Activated T-cell treated with anti-CD3 and anti-CD28 coated beads, Interleukin-2, amount 50 U/mL, for 4 hours (primary cell): ENCODE measurements around the gene RERE. TPM values are rescaled to one million over a fixed set of nuclear protein-coding genes. Genes with fewer than 3 reads are reported as not detected.

Experiments used
- ATAC-seq, 2 donors: fragments of 200-7000 bp; cut with Tn5 transposase; one replicate each; pipeline ENCODE4 v1.10.0; 2021
- DNase-seq: peaks from one replicate; pipeline ENCODE4 v3.0.0-alpha.2; 2020
- H3K27me3 Mint-ChIP-seq: one replicate; pipeline ENCODE4 v1.8.0; 2021; ENCODE audit warnings: low read depth, mixed read lengths
- H3K36me3 Mint-ChIP-seq: one replicate; pipeline ENCODE4 v1.8.0; 2022; ENCODE audit warnings: mixed read lengths; ENCODE audit not compliant: insufficient read depth
- H3K4me1 Mint-ChIP-seq: one replicate; pipeline ENCODE4 v1.8.0; 2021; ENCODE audit warnings: low read depth, mixed read lengths
- H3K4me3 Mint-ChIP-seq: one replicate; pipeline ENCODE4 v1.8.0; 2021; ENCODE audit warnings: mild to moderate bottlenecking, moderate library complexity, mixed read lengths
- H3K9me3 Mint-ChIP-seq: one replicate; pipeline ENCODE4 v1.8.0; 2021; ENCODE audit warnings: mixed read lengths
- total RNA-seq, 3 donors: library from RNA; stranded (reverse); gene quantifications; one replicate each; pipeline ENCODE4 v1.2.1, GENCODE V29; 2021

Gene RERE
- total RNA-seq, 3 donors from 2014 or later = 40.5 to 53.4 (median 47.8) TPM

- Mint-ChIP-seq H3K4me3 (no peak overlapping the region), H3K9me3 (no peaks in the 10 kb centered on the region), H3K36me3 (peaks cover 5% of the 10 kb centered on the region), H3K27me3 (no peaks in the 10 kb centered on the region), H3K4me1 (peaks cover 48% of the 10 kb centered on the region)
- DNase-seq (no peak), ATAC-seq (no peak)
Measured at GRCh38 chr1:8476006-8476405, 341.4 kb downstream of the RERE start.

GRCh38 chr1:8474369-8474768, 343.1 kb downstream of the RERE start:
- Mint-ChIP-seq H3K9me3 (no peaks in the 10 kb centered on the region), H3K4me3 (no peak overlapping the region), H3K4me1 (peaks cover 48% of the 10 kb centered on the region), H3K27me3 (no peaks in the 10 kb centered on the region), H3K36me3 (peaks cover 5% of the 10 kb centered on the region)
- DNase-seq (no peak), ATAC-seq (no peak)

- DNase-seq (no peak), ATAC-seq (no peak)
- Mint-ChIP-seq H3K9me3 (no peaks in the 10 kb centered on the region), H3K36me3 (peaks cover 5% of the 10 kb centered on the region), H3K4me3 (no peak overlapping the region), H3K4me1 (peaks cover 48% of the 10 kb centered on the region), H3K27me3 (no peaks in the 10 kb centered on the region)
Measured at GRCh38 chr1:8473891-8474300, 343.5 kb downstream of the RERE start.

- peak overlapping the region; percentile 12 for H3K4me3 Mint-ChIP-seq
- no peak for DNase-seq
- no peaks in the 10 kb centered on the region for H3K9me3 Mint-ChIP-seq
- H3K36me3 Mint-ChIP-seq = peaks cover 5% of the 10 kb centered on the region
- peaks cover 48% of the 10 kb centered on the region for H3K4me1 Mint-ChIP-seq
- ATAC-seq = no peak
- H3K27me3 Mint-ChIP-seq = no peaks in the 10 kb centered on the region
Measured at GRCh38 chr1:8473121-8473875, 344.1 kb downstream of the RERE start.

GRCh38 chr1:8472668-8473067, 344.8 kb downstream of the RERE start:
- ATAC-seq (peak; percentile 85 to 91), DNase-seq (peak; percentile 30)
- Mint-ChIP-seq H3K4me3 (no peak overlapping the region), H3K27me3 (no peaks in the 10 kb centered on the region), H3K9me3 (no peaks in the 10 kb centered on the region), H3K36me3 (peaks cover 2% of the 10 kb centered on the region), H3K4me1 (peaks cover 41% of the 10 kb centered on the region)

- H3K27me3 Mint-ChIP-seq = no peaks in the 10 kb centered on the region
- DNase-seq (no peak), ATAC-seq (no peak)
- peaks cover 31% of the 10 kb centered on the region for H3K4me1 Mint-ChIP-seq
- no peaks in the 10 kb centered on the region for H3K9me3 Mint-ChIP-seq
- no peak overlapping the region for H3K4me3 Mint-ChIP-seq
- H3K36me3 Mint-ChIP-seq = no peaks in the 10 kb centered on the region
Measured at GRCh38 chr1:8471451-8471850, 346.0 kb downstream of the RERE start.

- Mint-ChIP-seq H3K27me3 (no peaks in the 10 kb centered on the region), H3K9me3 (no peaks in the 10 kb centered on the region), H3K4me3 (no peak overlapping the region), H3K4me1 (peaks cover 26% of the 10 kb centered on the region), H3K36me3 (peaks cover 6% of the 10 kb centered on the region)
- ATAC-seq (no peak), DNase-seq (no peak)
Measured at GRCh38 chr1:8468751-8469150, 348.7 kb downstream of the RERE start.

GRCh38 chr1:8467308-8467707, 350.1 kb downstream of the RERE start:
- no peak for DNase-seq
- no peaks in the 10 kb centered on the region for H3K9me3 Mint-ChIP-seq
- no peaks in the 10 kb centered on the region for H3K27me3 Mint-ChIP-seq
- H3K4me1 Mint-ChIP-seq = peaks cover 24% of the 10 kb centered on the region
- ATAC-seq = no peak
- H3K4me3 Mint-ChIP-seq = no peak overlapping the region
- peaks cover 6% of the 10 kb centered on the region for H3K36me3 Mint-ChIP-seq

GRCh38 chr1:8465692-8466091, 351.7 kb downstream of the RERE start:
- Mint-ChIP-seq H3K27me3 (no peaks in the 10 kb centered on the region), H3K4me1 (peaks cover 31% of the 10 kb centered on the region), H3K4me3 (no peak overlapping the region), H3K36me3 (peaks cover 8% of the 10 kb centered on the region), H3K9me3 (no peaks in the 10 kb centered on the region)
- ATAC-seq (no peak), DNase-seq (no peak)

- H3K4me3 Mint-ChIP-seq = no peak overlapping the region
- H3K9me3 Mint-ChIP-seq = no peaks in the 10 kb centered on the region
- no peak for ATAC-seq
- H3K36me3 Mint-ChIP-seq = peaks cover 8% of the 10 kb centered on the region
- H3K27me3 Mint-ChIP-seq = no peaks in the 10 kb centered on the region
- peaks cover 33% of the 10 kb centered on the region for H3K4me1 Mint-ChIP-seq
- DNase-seq = no peak
Measured at GRCh38 chr1:8465013-8465412, 352.4 kb downstream of the RERE start.

GRCh38 chr1:8464377-8464776, 353.1 kb downstream of the RERE start:
- peaks cover 34% of the 10 kb centered on the region for H3K4me1 Mint-ChIP-seq

GRCh38 chr1:8463144-8463927, 354.1 kb downstream of the RERE start:
- no peaks in the 10 kb centered on the region for H3K9me3 Mint-ChIP-seq
- no peak overlapping the region for H3K4me3 Mint-ChIP-seq
- ATAC-seq = peak; percentile 48 to 51
- H3K4me1 Mint-ChIP-seq = peaks cover 36% of the 10 kb centered on the region
- H3K27me3 Mint-ChIP-seq = no peaks in the 10 kb centered on the region
- H3K36me3 Mint-ChIP-seq = peaks cover 8% of the 10 kb centered on the region
- DNase-seq = no peak

More at GRCh38 chr1:8464377-8464776, 353.1 kb downstream of the RERE start:
- Mint-ChIP-seq H3K4me3 (no peak overlapping the region), H3K9me3 (no peaks in the 10 kb centered on the region), H3K27me3 (no peaks in the 10 kb centered on the region), H3K36me3 (peaks cover 8% of the 10 kb centered on the region)
- DNase-seq = no peak
- ATAC-seq = no peak

GRCh38 chr1:8462371-8462892, 355.0 kb downstream of the RERE start:
- H3K4me3 Mint-ChIP-seq = no peak overlapping the region
- H3K36me3 Mint-ChIP-seq = peaks cover 8% of the 10 kb centered on the region
- peaks cover 44% of the 10 kb centered on the region for H3K4me1 Mint-ChIP-seq
- no peak for DNase-seq
- H3K27me3 Mint-ChIP-seq = no peaks in the 10 kb centered on the region
- no peak for ATAC-seq
- H3K9me3 Mint-ChIP-seq = no peaks in the 10 kb centered on the region

GRCh38 chr1:8461351-8462110, 355.9 kb downstream of the RERE start:
- Mint-ChIP-seq H3K27me3 (no peaks in the 10 kb centered on the region), H3K36me3 (peaks cover 11% of the 10 kb centered on the region), H3K9me3 (no peaks in the 10 kb centered on the region), H3K4me1 (peaks cover 52% of the 10 kb centered on the region), H3K4me3 (no peak overlapping the region)
- ATAC-seq = peak in 1 of 2 donors; percentile 69
- no peak for DNase-seq
